NCI-H1417 (cell line): Measurements from ENCODE around the gene PLA2G4F.
"Not testable (repeated sequence)": the region's sequence is repeated elsewhere in the genome, so short reads cannot be mapped to it uniquely, and the experiment has no call there.

Source experiments
- DNase-seq, 3 experiments: peaks; one replicate each; lab custom pipeline; 2025; lab: John Stamatoyannopoulos, UW

The PLA2G4F gene

DNA sequence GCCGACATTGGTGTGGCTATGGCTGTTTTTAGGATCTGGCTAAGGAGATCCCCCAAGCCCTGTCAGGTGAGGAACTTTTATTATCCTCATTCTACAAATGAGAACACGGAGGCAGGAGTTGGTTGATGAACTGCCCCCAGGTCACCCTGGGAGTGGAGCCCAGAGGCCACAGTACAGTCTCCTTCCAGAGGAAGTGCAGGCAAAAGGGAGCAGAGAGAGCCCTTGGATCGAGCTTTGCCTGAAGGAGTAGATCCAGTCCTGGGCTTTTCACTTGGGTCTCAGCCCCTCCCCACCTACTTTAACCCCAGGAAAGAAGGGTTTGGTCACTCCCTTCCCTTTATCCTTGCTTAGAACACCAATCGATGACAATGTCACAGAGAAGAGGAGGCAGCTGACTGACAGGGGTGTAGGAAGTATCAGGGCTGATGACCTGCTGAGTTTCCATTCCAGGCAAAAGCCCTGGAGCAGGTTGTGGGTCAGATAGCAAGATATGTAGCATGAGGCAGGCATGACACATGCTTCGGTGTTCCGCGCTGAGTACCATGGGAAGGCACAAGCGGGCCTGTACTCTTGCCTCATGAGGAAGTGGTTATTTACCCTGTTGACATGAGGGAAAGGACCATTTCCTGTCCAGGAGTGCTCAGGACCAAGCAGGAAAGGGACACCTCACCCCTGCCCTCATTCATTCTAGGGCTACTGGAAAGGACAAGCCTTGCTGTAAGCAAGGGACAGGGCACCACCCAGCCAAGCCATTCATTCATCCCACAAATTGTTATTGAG is 56.2 kb downstream of the PLA2G4F start:
- no peak for DNase-seq

DNA sequence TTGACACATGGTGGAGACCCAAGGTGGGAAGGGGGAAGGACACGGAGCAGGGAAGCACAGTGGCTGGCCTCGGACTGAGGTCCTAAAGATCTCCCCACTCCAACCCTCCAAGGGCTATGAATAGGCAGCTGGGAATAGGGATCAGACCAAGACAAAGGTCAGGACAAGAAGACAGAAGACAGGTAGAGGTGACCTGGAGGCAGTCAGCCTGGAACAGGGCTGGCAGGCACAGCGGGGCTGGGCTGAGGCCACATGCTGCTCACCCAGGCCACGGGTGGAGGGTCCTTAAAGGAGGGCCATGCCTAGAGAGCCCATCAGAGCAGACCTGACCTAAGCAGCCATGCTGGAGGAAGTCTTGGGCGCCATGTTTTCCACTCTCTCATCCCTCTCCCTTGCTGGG is 59.4 kb downstream of the PLA2G4F start:
- DNase-seq, result no peak

GRCh38 chr15:42094512-42094963 is 61.9 kb downstream of the PLA2G4F start, which contains the start of gene PLA2G4D:
Gene PLA2G4D, minus strand, starts transcription at chr15:42094562. Its CDS starts 103 bp downstream, at chr15:42094459.
- peak; percentile 41 to 86 (median 66) for DNase-seq

- DNase-seq, result no peak
Observed at GRCh38 chr15:42093966-42094365, 62.5 kb downstream of the PLA2G4F start.

- DNase-seq, result no peak
Observed at GRCh38 chr15:42092398-42093318, 63.8 kb downstream of the PLA2G4F start.

DNA sequence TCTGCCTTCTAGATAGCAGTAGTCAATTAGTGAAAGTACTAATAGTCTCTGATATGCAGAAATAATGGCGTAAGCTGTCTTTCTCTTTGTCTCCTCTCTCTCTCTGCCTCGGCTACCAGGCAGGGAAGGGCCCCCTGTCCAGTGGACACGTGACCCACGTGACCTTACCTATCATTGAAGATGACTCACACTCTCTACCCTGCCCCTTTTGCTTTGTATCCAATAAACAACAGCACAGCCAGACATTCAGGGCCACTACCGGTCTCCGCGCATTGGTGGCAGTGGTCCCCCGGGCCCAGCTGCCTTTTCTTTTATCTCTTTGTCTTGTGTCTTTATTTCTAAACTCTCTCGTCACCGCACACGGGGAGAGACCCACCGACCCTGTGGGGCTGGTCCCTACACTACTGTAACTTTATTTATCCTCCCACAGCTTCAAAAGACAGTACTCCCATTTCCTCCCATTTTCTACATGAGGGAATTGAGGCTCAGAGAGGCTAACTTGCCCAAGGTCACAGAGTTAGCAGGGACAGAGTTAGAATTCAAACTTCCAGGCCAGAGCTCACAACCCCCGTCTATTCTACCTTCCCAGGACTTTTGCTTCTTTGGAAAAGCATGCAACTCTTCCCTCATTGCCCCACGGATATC is 64.6 kb downstream of the PLA2G4F start:
- DNase-seq, result not testable (repeated sequence)

DNA sequence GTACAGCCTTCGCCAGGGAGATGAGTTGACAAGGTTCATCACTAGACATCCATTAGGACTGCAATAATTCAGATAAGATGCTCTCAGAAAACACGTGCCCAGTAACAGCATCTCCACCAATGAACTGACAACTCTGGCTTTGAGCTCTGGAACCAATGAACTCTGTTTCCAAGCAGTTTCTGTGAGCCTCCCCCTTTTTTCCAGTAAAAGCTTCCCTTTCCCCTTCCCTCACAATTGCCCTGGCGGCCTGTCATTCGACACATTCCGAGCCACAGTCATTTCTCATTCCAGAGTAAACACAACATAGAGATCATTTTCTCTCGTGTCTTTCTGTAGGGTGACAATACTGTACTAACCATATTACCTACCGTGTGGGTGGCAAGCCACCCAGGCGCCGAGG is 65.7 kb downstream of the PLA2G4F start:
- no peak for DNase-seq

DNA sequence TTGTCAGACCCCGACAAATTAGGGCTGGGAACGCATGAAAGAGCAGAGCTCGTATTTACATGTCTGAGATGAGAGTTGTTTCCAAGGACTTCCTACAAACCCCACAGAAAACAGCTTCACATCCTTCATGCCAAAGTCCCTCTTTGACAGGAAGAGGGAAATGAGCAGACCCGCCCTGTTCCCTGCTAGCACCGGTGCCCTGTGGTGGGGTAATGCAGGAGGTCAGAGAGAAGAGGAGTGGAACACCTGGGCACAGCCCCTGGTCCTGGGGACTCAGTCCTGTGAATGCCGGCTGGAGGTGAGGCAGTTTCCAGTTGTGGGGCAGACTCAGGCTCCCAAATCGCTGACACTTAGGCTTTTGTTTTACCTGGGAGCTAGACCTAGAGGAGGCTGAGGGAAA is 66.1 kb downstream of the PLA2G4F start:
- no peak for DNase-seq

DNA sequence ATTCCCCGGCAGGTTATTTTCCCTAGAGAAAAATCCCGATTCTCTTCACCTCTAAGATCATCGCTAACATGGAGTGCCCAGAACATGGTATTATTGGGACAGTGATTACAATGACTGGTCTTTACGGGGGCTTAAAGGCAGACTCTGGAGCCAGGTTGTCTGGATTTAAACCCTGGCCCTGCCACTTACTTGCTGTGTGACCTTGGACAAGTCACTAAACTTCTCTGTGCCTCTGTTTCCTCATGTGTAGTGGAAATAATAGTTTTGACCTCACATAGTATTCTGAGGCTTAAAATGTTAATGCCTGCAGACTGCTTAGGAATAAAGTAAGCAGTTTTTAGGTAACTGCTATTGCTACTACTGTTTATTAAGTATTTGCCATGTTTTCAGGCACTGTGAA is 66.5 kb downstream of the PLA2G4F start:
- DNase-seq, result no peak
